HTR-8/SVneo (cell line): ENCODE data around the gene KRT81.
"Not testable (repeated sequence)": the region's sequence is repeated elsewhere in the genome, so short reads cannot be mapped to it uniquely, and the experiment has no call there.

Source experiments
- DNase-seq: peaks from one replicate; pipeline ENCODE4 v3.0.0; 2011; ENCODE audit warnings: low spot score, mixed read lengths; ENCODE audit not compliant: insufficient read length
- FAIRE-seq: peaks from 2 replicates; lab custom pipeline; 2011; peaks lifted over from hg19 to GRCh38; lab: Jason Lieb, UNC

The KRT81 gene

GRCh38 chr12:52256584-52256935, 34.8 kb downstream of the KRT81 start:
- DNase-seq (no peak), FAIRE-seq (no peak)

GRCh38 chr12:52255926-52256583, 35.3 kb downstream of the KRT81 start:
- FAIRE-seq, result no peak
- no peak for DNase-seq

GRCh38 chr12:52254965-52255751, 36.2 kb downstream of the KRT81 start:
- FAIRE-seq, result no peak
- no peak for DNase-seq

GRCh38 chr12:52254180-52254964, 37.0 kb downstream of the KRT81 start:
- no peak for FAIRE-seq
- DNase-seq, result no peak

GRCh38 chr12:52253391-52254179, 37.7 kb downstream of the KRT81 start:
- no peak for DNase-seq
- no peak for FAIRE-seq

GRCh38 chr12:52252728-52253343, 38.5 kb downstream of the KRT81 start:
- no peak for FAIRE-seq

GRCh38 chr12:52252175-52252615, 39.1 kb downstream of the KRT81 start:
- peak; percentile 40 for FAIRE-seq
- not testable (repeated sequence) for DNase-seq

More at GRCh38 chr12:52252728-52253343, 38.5 kb downstream of the KRT81 start:
- DNase-seq, result no peak

GRCh38 chr12:52251367-52252051, 39.8 kb downstream of the KRT81 start:
- no peak for FAIRE-seq
- no peak for DNase-seq

GRCh38 chr12:52250048-52250990, 41.0 kb downstream of the KRT81 start:
- no peak for FAIRE-seq

GRCh38 chr12:52249511-52250047, 41.8 kb downstream of the KRT81 start:
- no peak for FAIRE-seq
- DNase-seq, result no peak

More at GRCh38 chr12:52250048-52250990, 41.0 kb downstream of the KRT81 start:
- DNase-seq, result no peak

GRCh38 chr12:52248541-52249461, 42.5 kb downstream of the KRT81 start:
- no peak for FAIRE-seq
- no peak for DNase-seq

GRCh38 chr12:52247622-52248540, 43.5 kb downstream of the KRT81 start:
- DNase-seq (no peak), FAIRE-seq (no peak)

- no peak for FAIRE-seq
- DNase-seq, result no peak
Observed at GRCh38 chr12:52246720-52247621, 44.4 kb downstream of the KRT81 start.

- FAIRE-seq (no peak), DNase-seq (no peak)
Observed at GRCh38 chr12:52245962-52246569, 45.3 kb downstream of the KRT81 start.
